HG03066 (cell line): Measurements from ENCODE around the gene ZNRF2.
A peak's percentile ranks its signal among the peaks of the same experiment; 100 is the strongest.
"Not testable (repeated sequence)": the region's sequence is repeated elsewhere in the genome, so short reads cannot be mapped to it uniquely, and the experiment has no call there.

ENCODE experiments used
- ATAC-seq: cut with Tn5 transposase; IDR thresholded peaks from one replicate; pipeline ENCODE4 v1.9.1; 2021; ENCODE audit warnings: low read depth; ENCODE audit not compliant: unreplicated experiment

The ZNRF2 gene

GRCh38 chr7:30285536-30286284, 1.3 kb downstream of the ZNRF2 start:
- ATAC-seq = peak; percentile 3

GRCh38 chr7:30286749-30287148, 2.4 kb downstream of the ZNRF2 start:
- ATAC-seq = no peak

GRCh38 chr7:30287625-30288024, 3.2 kb downstream of the ZNRF2 start:
- ATAC-seq = not testable (repeated sequence)

- ATAC-seq = not testable (repeated sequence)
These were observed 5.2 kb downstream of the ZNRF2 start for GRCh38 chr7:30289634-30290033.

GRCh38 chr7:30290317-30290716, 5.9 kb downstream of the ZNRF2 start:
- ATAC-seq = not testable (repeated sequence)

- not testable (repeated sequence) for ATAC-seq
These were observed 8.1 kb downstream of the ZNRF2 start for GRCh38 chr7:30292416-30293038.

GRCh38 chr7:30296304-30296703, 11.9 kb downstream of the ZNRF2 start:
- peak; percentile 51 for ATAC-seq

- ATAC-seq = not testable (repeated sequence)
These were observed 13.1 kb downstream of the ZNRF2 start for GRCh38 chr7:30297499-30297898.

GRCh38 chr7:30298409-30298808, 14.0 kb downstream of the ZNRF2 start:
- ATAC-seq = not testable (repeated sequence)

- no peak for ATAC-seq
These were observed 17.4 kb downstream of the ZNRF2 start for GRCh38 chr7:30301751-30302150.

- peak; percentile 8 for ATAC-seq
These were observed 18.4 kb downstream of the ZNRF2 start for GRCh38 chr7:30302656-30303311.

GRCh38 chr7:30303312-30304039, 19.1 kb downstream of the ZNRF2 start:
- peak; percentile 80 for ATAC-seq

GRCh38 chr7:30304177-30304884, 19.9 kb downstream of the ZNRF2 start:
- no peak for ATAC-seq

GRCh38 chr7:30306976-30307375, 22.6 kb downstream of the ZNRF2 start:
- no peak for ATAC-seq

GRCh38 chr7:30308389-30308788, 24.0 kb downstream of the ZNRF2 start:
- ATAC-seq = no peak

GRCh38 chr7:30309302-30309701, 24.9 kb downstream of the ZNRF2 start:
- ATAC-seq = no peak

GRCh38 chr7:30309842-30310435, 25.5 kb downstream of the ZNRF2 start:
- no peak for ATAC-seq

- no peak for ATAC-seq
These were observed 26.4 kb downstream of the ZNRF2 start for GRCh38 chr7:30310674-30311362.

- ATAC-seq = no peak
These were observed 27.8 kb downstream of the ZNRF2 start for GRCh38 chr7:30312178-30312577.
